Mucosa of gallbladder (tissue), 1 donor: Measurements from ENCODE around the gene ACOT11. TPM values are rescaled to one million over a fixed set of nuclear protein-coding genes. Genes with fewer than 3 reads are reported as not detected.

Experiments
- DNase-seq: peaks from one replicate; pipeline ENCODE4 v3.0.0-alpha.2; 2020; ENCODE audit warnings: low spot score
- total RNA-seq: library from RNA; stranded (reverse); gene quantifications from one replicate; pipeline ENCODE4 v1.2.1, GENCODE V29; 2021
- donor health status: DM: no; HTN: no; CAD: no.

The ACOT11 gene
- total RNA-seq, 1 donor from 2014 or later: 38.1 TPM

- DNase-seq: no peak
These were observed 10.4 kb upstream of the ACOT11 start for GRCh38 chr1:54537611-54538010.

GRCh38 chr1:54538538-54538937 is 9.5 kb upstream of the ACOT11 start:
- DNase-seq: no peak

GRCh38 chr1:54540582-54541295 is 7.3 kb upstream of the ACOT11 start:
- no peak for DNase-seq

GRCh38 chr1:54542120-54542961 is 5.7 kb upstream of the ACOT11 start:
- peak; percentile 61 for DNase-seq

- no peak for DNase-seq
These were observed 5.0 kb upstream of the ACOT11 start for GRCh38 chr1:54542962-54543539.

GRCh38 chr1:54543729-54544496 is 4.1 kb upstream of the ACOT11 start:
- DNase-seq: no peak

GRCh38 chr1:54545916-54546635 is 2.0 kb upstream of the ACOT11 start:
- DNase-seq: no peak

- DNase-seq: no peak
These were observed 1.2 kb upstream of the ACOT11 start for GRCh38 chr1:54546651-54547401.

GRCh38 chr1:54548389-54549044 is 489 bp downstream of the ACOT11 start:
- DNase-seq: no peak

GRCh38 chr1:54549181-54549924 is 1.3 kb downstream of the ACOT11 start:
- peak; percentile 43 for DNase-seq

GRCh38 chr1:54551891-54552290 is 3.9 kb downstream of the ACOT11 start:
- no peak for DNase-seq

- no peak for DNase-seq
These were observed 5.7 kb downstream of the ACOT11 start for GRCh38 chr1:54553602-54554313.

- DNase-seq: no peak
These were observed 8.1 kb downstream of the ACOT11 start for GRCh38 chr1:54556110-54556509.

GRCh38 chr1:54557671-54558355 is 9.8 kb downstream of the ACOT11 start:
- DNase-seq: no peak

- DNase-seq: no peak
These were observed 10.5 kb downstream of the ACOT11 start for GRCh38 chr1:54558434-54559030.

GRCh38 chr1:54559111-54559548 is 11.1 kb downstream of the ACOT11 start:
- DNase-seq: no peak

GRCh38 chr1:54559771-54560231 is 11.8 kb downstream of the ACOT11 start:
- no peak for DNase-seq
